ENCODE measurements around the gene UXS1. TPM values are rescaled to one million over a fixed set of nuclear protein-coding genes. Genes with fewer than 3 reads are reported as not detected.

The UXS1 gene
- total and polyA plus RNA-seq, 11 donors = 11.0 to 36.9 (median 30.9) TPM

- H3K4me1 ChIP-seq = peaks cover 0 to 19% (median 7%) of the 10 kb centered on the region in 12 donors
- H3K36me3 ChIP-seq = no peaks in the 10 kb centered on the region
- H3K4me3 ChIP-seq = no peak overlapping the region
- H3K9me3 ChIP-seq = no peaks in the 10 kb centered on the region
- intact Hi-C loops (cut with DNase I) = loop anchor here in 3 of 10 donors (10.0 kb wide), 2 partner anchors 137 to 317 kb away; partner anchors contain the start of gene NCK2 (in 1 of the 3)
- TF ChIP-seq POLR2A (IDR thresholded peaks at IDR 0.05) = no peak
- TF ChIP-seq CTCF (IDR thresholded peaks at IDR 0.05) = no peak
- DNase-seq (no peak), ATAC-seq (no peak)
- peaks cover 0 to 21% (median 10%) of the 10 kb centered on the region in 9 donors for H3K27me3 ChIP-seq
- no peak overlapping the region for H3K27ac ChIP-seq
- WGBS, 4 donors = 79 to 95% (median 88%) methylated on average over 9 of the region's 9 CpGs
Measured at GRCh38 chr2:106061611-106062349, 132.3 kb downstream of the UXS1 start.

- TF ChIP-seq POLR2A (IDR thresholded peaks at IDR 0.05) (no peak), CTCF (IDR thresholded peaks at IDR 0.05) (no peak)
- DNase-seq (no peak), ATAC-seq (no peak)
- intact Hi-C loops (cut with DNase I) = loop anchor here in 3 of 10 donors (10.0 kb wide), 2 partner anchors 135 to 315 kb away; partner anchors contain the start of gene NCK2 (in 1 of the 3)
- Histone ChIP-seq H3K27ac (no peak overlapping the region), H3K4me1 (peaks cover 0 to 2% (median 0%) of the 10 kb centered on the region in 12 donors), H3K27me3 (peaks cover 0 to under 1% (median 0%) of the 10 kb centered on the region in 9 donors), H3K4me3 (no peak overlapping the region), H3K9me3 (no peaks in the 10 kb centered on the region), H3K36me3 (no peaks in the 10 kb centered on the region)
- WGBS, 4 donors = 71 to 83% (median 81%) methylated on average over 6 of the region's 6 CpGs
Measured at GRCh38 chr2:106059416-106060065, 134.6 kb downstream of the UXS1 start.

- ATAC-seq (no peak), DNase-seq (no peak)
- peaks cover 0 to 4% (median 0%) of the 10 kb centered on the region in 12 donors for H3K4me1 ChIP-seq
- WGBS, 4 donors = 77 to 83% (median 81%) methylated on average over 4 of the region's 4 CpGs
- H3K27ac ChIP-seq = no peak overlapping the region
- H3K36me3 ChIP-seq = no peaks in the 10 kb centered on the region
- H3K27me3 ChIP-seq = no peaks in the 10 kb centered on the region
- intact Hi-C loops (cut with DNase I) = no loop called here
- no peak overlapping the region for H3K4me3 ChIP-seq
- TF ChIP-seq POLR2A (IDR thresholded peaks at IDR 0.05) (no peak), CTCF (IDR thresholded peaks at IDR 0.05) (no peak)
- H3K9me3 ChIP-seq = no peaks in the 10 kb centered on the region
Measured at GRCh38 chr2:106058469-106059137, 135.5 kb downstream of the UXS1 start.

- Histone ChIP-seq H3K27me3 (no peaks in the 10 kb centered on the region), H3K27ac (no peak overlapping the region), H3K4me3 (no peak overlapping the region), H3K36me3 (no peaks in the 10 kb centered on the region), H3K9me3 (no peaks in the 10 kb centered on the region), H3K4me1 (peaks cover 0 to 15% (median 0%) of the 10 kb centered on the region in 12 donors)
- TF ChIP-seq CTCF (IDR thresholded peaks at IDR 0.05) = no peak
- TF ChIP-seq POLR2A (IDR thresholded peaks at IDR 0.05) = no peak
- DNase-seq (no peak), ATAC-seq (no peak)
- WGBS, 4 donors = 73 to 83% (median 77%) methylated on average over 4 of the region's 4 CpGs
- intact Hi-C loops (cut with DNase I) = no loop called here
Measured at GRCh38 chr2:106057206-106057605, 136.9 kb downstream of the UXS1 start.

Measured in heart left ventricle (tissue), 16 donors.